WTC11 (cell line): ENCODE results near the gene PIK3C2G. TPM values are rescaled to one million over a fixed set of nuclear protein-coding genes. Genes with fewer than 3 reads are reported as not detected.

Experiments
- ATAC-seq: fragments of 200-7000 bp; cut with Tn5 transposase; 2 replicates; pipeline ENCODE4 v1.10.0; 2021; ENCODE audit warnings: mild to moderate bottlenecking, moderate library complexity
- CTCF ChIA-PET: fragments of 300-600 bp; sonication (Branson Sonifier 250); formaldehyde crosslinking; loops from one replicate; lab custom pipeline; 2021; ENCODE audit warnings: antibody characterized with exemption; lab: Charles Lee
- POLR2A ChIA-PET: fragments of 350-600 bp; sonication (Branson Sonifier 250); formaldehyde crosslinking; loops from one replicate; lab custom pipeline; 2021; ENCODE audit warnings: antibody characterized with exemption; lab: Charles Lee
- DNase-seq: peaks from one replicate; pipeline ENCODE4 v3.0.0; 2021; ENCODE audit warnings: low spot score
- H3K27ac Mint-ChIP-seq: 2 replicates; pipeline ENCODE4 v1.8.0; 2021; ENCODE audit warnings: mixed read lengths
- H3K27me3 Mint-ChIP-seq: 2 replicates; pipeline ENCODE4 v1.8.0; 2021; ENCODE audit warnings: low read depth, mild to moderate bottlenecking, moderate library complexity, mixed read lengths
- H3K36me3 Mint-ChIP-seq: 2 replicates; pipeline ENCODE4 v1.8.0; 2021; ENCODE audit warnings: mixed read lengths
- H3K4me1 Mint-ChIP-seq: 2 replicates; pipeline ENCODE4 v1.8.0; 2022; ENCODE audit warnings: mixed read lengths
- H3K4me3 Mint-ChIP-seq: 2 replicates; pipeline ENCODE4 v1.8.0; 2021; ENCODE audit warnings: mild to moderate bottlenecking, moderate library complexity, mixed read lengths
- H3K9me3 Mint-ChIP-seq: 2 replicates; pipeline ENCODE4 v1.8.0; 2021; ENCODE audit warnings: mixed read lengths
- ATF3 ChIP-seq: sonication (generic); formaldehyde crosslinking; conservative IDR thresholded peaks from 2 replicates; pipeline ENCODE4 v1.8.1; 2022; ENCODE audit warnings: mild to moderate bottlenecking, missing genetic modification reagents
- CDX4 ChIP-seq: fragments of 250-450 bp; sonication (Bioruptor Pico); IDR thresholded peaks from 2 replicates; pipeline ENCODE4 v1.9.0; 2021; ENCODE audit warnings: moderate library complexity, mild to moderate bottlenecking, inconsistent platforms, borderline replicate concordance
- CREB1 ChIP-seq: sonication (generic); formaldehyde crosslinking; IDR thresholded peaks from 2 replicates; pipeline ENCODE4 v1.8.0; 2023; ENCODE audit warnings: mild to moderate bottlenecking, missing genetic modification reagents
- ERG ChIP-seq: fragments of 250-450 bp; sonication (Bioruptor Pico); IDR thresholded peaks from 2 replicates; pipeline ENCODE4 v1.8.0; 2021; ENCODE audit warnings: mild to moderate bottlenecking
- GRHL2 ChIP-seq: fragments of 250-450 bp; sonication (Bioruptor Pico); IDR thresholded peaks from 2 replicates; pipeline ENCODE4 v1.8.0; 2022; ENCODE audit warnings: mild to moderate bottlenecking, moderate library complexity; ENCODE audit not compliant: insufficient replicate concordance, severe bottlenecking
- GTF2I ChIP-seq: fragments of 250-450 bp; sonication (Bioruptor Pico); conservative IDR thresholded peaks from 2 replicates; pipeline ENCODE4 v1.4.0; 2021; ENCODE audit warnings: mild to moderate bottlenecking
- IRF2 ChIP-seq: sonication (generic); formaldehyde crosslinking; IDR thresholded peaks from 2 replicates; pipeline ENCODE4 v1.8.0; 2022; ENCODE audit warnings: low read depth, missing genetic modification reagents, borderline replicate concordance
- KAT7 ChIP-seq: sonication (generic); formaldehyde crosslinking; IDR thresholded peaks from 2 replicates; pipeline ENCODE4 v1.8.1; 2023; ENCODE audit warnings: missing genetic modification reagents, mild to moderate bottlenecking, borderline replicate concordance
- NFYB ChIP-seq: sonication (generic); formaldehyde crosslinking; conservative IDR thresholded peaks from 2 replicates; pipeline ENCODE4 v1.8.0; 2022; ENCODE audit warnings: low read depth, missing genetic modification reagents
- NR2C2 ChIP-seq: sonication (generic); formaldehyde crosslinking; IDR thresholded peaks from 2 replicates; pipeline ENCODE4 v1.8.0; 2022; ENCODE audit warnings: mild to moderate bottlenecking, missing genetic modification reagents
- OVOL2 ChIP-seq: fragments of 250-450 bp; sonication (Bioruptor Pico); IDR thresholded peaks from 2 replicates; pipeline ENCODE4 v1.9.0; 2021; ENCODE audit warnings: mild to moderate bottlenecking, borderline replicate concordance
- PRRX2 ChIP-seq: fragments of 250-450 bp; sonication (Bioruptor Pico); IDR thresholded peaks from 2 replicates; pipeline ENCODE4 v1.8.0; 2021; ENCODE audit warnings: mild to moderate bottlenecking
- SP1 ChIP-seq: sonication (generic); formaldehyde crosslinking; conservative IDR thresholded peaks from 2 replicates; pipeline ENCODE4 v1.8.1; 2022; ENCODE audit warnings: missing genetic modification reagents
- TEAD1 ChIP-seq: sonication (generic); formaldehyde crosslinking; IDR thresholded peaks from 2 replicates; pipeline ENCODE4 v1.8.0; 2022; ENCODE audit warnings: mild to moderate bottlenecking, missing genetic modification reagents
- TEAD4 ChIP-seq: sonication (generic); formaldehyde crosslinking; IDR thresholded peaks from 2 replicates; pipeline ENCODE4 v1.8.0; 2022; ENCODE audit warnings: mild to moderate bottlenecking, missing genetic modification reagents
- TP53 ChIP-seq: sonication (generic); formaldehyde crosslinking; IDR thresholded peaks from 2 replicates; pipeline ENCODE4 v1.8.1; 2023; ENCODE audit warnings: mild to moderate bottlenecking, missing genetic modification reagents
- ZNF219 ChIP-seq: sonication (generic); formaldehyde crosslinking; IDR thresholded peaks from 2 replicates; pipeline ENCODE4 v1.8.0; 2023; ENCODE audit warnings: missing genetic modification reagents, mild to moderate bottlenecking, borderline replicate concordance
- ZSCAN18 ChIP-seq: fragments of 250-450 bp; sonication (Bioruptor Pico); IDR thresholded peaks from 2 replicates; pipeline ENCODE4 v2.1.2; 2022; ENCODE audit warnings: mild to moderate bottlenecking, moderate library complexity
- total RNA-seq: library from RNA; stranded (reverse); gene quantifications from 3 replicates; pipeline ENCODE4 v1.2.3, GENCODE V29; 2021
- TF ChIP-seq, protein P1 (sequence below): sonication (generic); formaldehyde crosslinking; IDR thresholded peaks from 2 replicates; pipeline ENCODE4 v1.8.1; 2022; ENCODE audit warnings: missing genetic modification reagents, borderline replicate concordance
- TF ChIP-seq, protein P2 (sequence below): sonication (generic); formaldehyde crosslinking; IDR thresholded peaks from 2 replicates; pipeline ENCODE4 v1.8.1; 2022; ENCODE audit warnings: mild to moderate bottlenecking, missing genetic modification reagents, moderate library complexity, borderline replicate concordance
- TF ChIP-seq, protein P3 (sequence below): sonication (generic); formaldehyde crosslinking; IDR thresholded peaks from 2 replicates; pipeline ENCODE4 v1.8.0; 2022; ENCODE audit warnings: mild to moderate bottlenecking, missing genetic modification reagents
- TF ChIP-seq, protein P4 (sequence below): sonication (generic); formaldehyde crosslinking; IDR thresholded peaks from 2 replicates; pipeline ENCODE4 v1.8.1; 2022; ENCODE audit warnings: low read depth, missing genetic modification reagents, borderline replicate concordance
- TF ChIP-seq, protein P5 (sequence below): fragments of 200-600 bp; IDR thresholded peaks from 2 replicates; pipeline ENCODE4 v1.8.0; 2022; ENCODE audit warnings: antibody characterized with exemption

Gene PIK3C2G
- total RNA-seq, 1 experiment from 2014 or later, result not detected

- TF ChIP-seq, protein P1, sequence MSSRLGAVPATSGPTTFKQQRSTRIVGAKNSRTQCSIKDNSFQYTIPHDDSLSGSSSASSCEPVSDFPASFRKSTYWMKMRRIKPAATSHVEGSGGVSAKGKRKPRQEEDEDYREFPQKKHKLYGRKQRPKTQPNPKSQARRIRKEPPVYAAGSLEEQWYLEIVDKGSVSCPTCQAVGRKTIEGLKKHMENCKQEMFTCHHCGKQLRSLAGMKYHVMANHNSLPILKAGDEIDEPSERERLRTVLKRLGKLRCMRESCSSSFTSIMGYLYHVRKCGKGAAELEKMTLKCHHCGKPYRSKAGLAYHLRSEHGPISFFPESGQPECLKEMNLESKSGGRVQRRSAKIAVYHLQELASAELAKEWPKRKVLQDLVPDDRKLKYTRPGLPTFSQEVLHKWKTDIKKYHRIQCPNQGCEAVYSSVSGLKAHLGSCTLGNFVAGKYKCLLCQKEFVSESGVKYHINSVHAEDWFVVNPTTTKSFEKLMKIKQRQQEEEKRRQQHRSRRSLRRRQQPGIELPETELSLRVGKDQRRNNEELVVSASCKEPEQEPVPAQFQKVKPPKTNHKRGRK (CRISPR knock-in tag), result no peak
- no peak for TF ChIP-seq SP1
- TF ChIP-seq PRRX2, result no peak
- TF ChIP-seq TP53 (CRISPR knock-in tag), result no peak
- no peak for TF ChIP-seq ZSCAN18 (CRISPR knock-in tag)
Measured at GRCh38 chr12:18567787-18568186, 306.5 kb downstream of the PIK3C2G start (continued).

GRCh38 chr12:18570543-18570942 lies 309.2 kb downstream of the PIK3C2G start:
- TF ChIP-seq, protein P2, sequence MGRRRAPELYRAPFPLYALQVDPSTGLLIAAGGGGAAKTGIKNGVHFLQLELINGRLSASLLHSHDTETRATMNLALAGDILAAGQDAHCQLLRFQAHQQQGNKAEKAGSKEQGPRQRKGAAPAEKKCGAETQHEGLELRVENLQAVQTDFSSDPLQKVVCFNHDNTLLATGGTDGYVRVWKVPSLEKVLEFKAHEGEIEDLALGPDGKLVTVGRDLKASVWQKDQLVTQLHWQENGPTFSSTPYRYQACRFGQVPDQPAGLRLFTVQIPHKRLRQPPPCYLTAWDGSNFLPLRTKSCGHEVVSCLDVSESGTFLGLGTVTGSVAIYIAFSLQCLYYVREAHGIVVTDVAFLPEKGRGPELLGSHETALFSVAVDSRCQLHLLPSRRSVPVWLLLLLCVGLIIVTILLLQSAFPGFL (CRISPR knock-in tag), result no peak
- TF ChIP-seq NR2C2 (CRISPR knock-in tag), result no peak
- no peak for TF ChIP-seq IRF2 (CRISPR knock-in tag)
- no peak for TF ChIP-seq KAT7 (CRISPR knock-in tag)
- no peak for TF ChIP-seq CREB1 (CRISPR knock-in tag)
- TF ChIP-seq, protein P3, sequence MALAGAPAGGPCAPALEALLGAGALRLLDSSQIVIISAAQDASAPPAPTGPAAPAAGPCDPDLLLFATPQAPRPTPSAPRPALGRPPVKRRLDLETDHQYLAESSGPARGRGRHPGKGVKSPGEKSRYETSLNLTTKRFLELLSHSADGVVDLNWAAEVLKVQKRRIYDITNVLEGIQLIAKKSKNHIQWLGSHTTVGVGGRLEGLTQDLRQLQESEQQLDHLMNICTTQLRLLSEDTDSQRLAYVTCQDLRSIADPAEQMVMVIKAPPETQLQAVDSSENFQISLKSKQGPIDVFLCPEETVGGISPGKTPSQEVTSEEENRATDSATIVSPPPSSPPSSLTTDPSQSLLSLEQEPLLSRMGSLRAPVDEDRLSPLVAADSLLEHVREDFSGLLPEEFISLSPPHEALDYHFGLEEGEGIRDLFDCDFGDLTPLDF (CRISPR knock-in tag), result no peak
- TF ChIP-seq, protein P4, sequence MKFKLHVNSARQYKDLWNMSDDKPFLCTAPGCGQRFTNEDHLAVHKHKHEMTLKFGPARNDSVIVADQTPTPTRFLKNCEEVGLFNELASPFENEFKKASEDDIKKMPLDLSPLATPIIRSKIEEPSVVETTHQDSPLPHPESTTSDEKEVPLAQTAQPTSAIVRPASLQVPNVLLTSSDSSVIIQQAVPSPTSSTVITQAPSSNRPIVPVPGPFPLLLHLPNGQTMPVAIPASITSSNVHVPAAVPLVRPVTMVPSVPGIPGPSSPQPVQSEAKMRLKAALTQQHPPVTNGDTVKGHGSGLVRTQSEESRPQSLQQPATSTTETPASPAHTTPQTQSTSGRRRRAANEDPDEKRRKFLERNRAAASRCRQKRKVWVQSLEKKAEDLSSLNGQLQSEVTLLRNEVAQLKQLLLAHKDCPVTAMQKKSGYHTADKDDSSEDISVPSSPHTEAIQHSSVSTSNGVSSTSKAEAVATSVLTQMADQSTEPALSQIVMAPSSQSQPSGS (CRISPR knock-in tag), result no peak
- no peak for TF ChIP-seq TEAD1 (CRISPR knock-in tag)
- no peak for TF ChIP-seq OVOL2
- TF ChIP-seq GRHL2 (CRISPR knock-in tag), result no peak
- TF ChIP-seq ATF3 (CRISPR knock-in tag), result no peak
- TF ChIP-seq ERG (CRISPR knock-in tag), result no peak
- TF ChIP-seq CDX4 (CRISPR knock-in tag), result no peak
- TF ChIP-seq ZNF219 (CRISPR knock-in tag), result no peak
- TF ChIP-seq, protein P5, sequence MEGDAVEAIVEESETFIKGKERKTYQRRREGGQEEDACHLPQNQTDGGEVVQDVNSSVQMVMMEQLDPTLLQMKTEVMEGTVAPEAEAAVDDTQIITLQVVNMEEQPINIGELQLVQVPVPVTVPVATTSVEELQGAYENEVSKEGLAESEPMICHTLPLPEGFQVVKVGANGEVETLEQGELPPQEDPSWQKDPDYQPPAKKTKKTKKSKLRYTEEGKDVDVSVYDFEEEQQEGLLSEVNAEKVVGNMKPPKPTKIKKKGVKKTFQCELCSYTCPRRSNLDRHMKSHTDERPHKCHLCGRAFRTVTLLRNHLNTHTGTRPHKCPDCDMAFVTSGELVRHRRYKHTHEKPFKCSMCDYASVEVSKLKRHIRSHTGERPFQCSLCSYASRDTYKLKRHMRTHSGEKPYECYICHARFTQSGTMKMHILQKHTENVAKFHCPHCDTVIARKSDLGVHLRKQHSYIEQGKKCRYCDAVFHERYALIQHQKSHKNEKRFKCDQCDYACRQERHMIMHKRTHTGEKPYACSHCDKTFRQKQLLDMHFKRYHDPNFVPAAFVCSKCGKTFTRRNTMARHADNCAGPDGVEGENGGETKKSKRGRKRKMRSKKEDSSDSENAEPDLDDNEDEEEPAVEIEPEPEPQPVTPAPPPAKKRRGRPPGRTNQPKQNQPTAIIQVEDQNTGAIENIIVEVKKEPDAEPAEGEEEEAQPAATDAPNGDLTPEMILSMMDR, result no peak
- TF ChIP-seq TEAD4 (CRISPR knock-in tag), result no peak
- TF ChIP-seq GTF2I (CRISPR knock-in tag), result no peak
- no peak for TF ChIP-seq NFYB (CRISPR knock-in tag)
- no peak for ATAC-seq
- no peaks in the 10 kb centered on the region for H3K9me3 Mint-ChIP-seq
- H3K27ac Mint-ChIP-seq, result no peak overlapping the region
- ChIA-PET POLR2A (no interaction called here), CTCF (no interaction called here)
- H3K4me1 Mint-ChIP-seq, result no peaks in the 10 kb centered on the region
- H3K36me3 Mint-ChIP-seq, result no peaks in the 10 kb centered on the region
- no peaks in the 10 kb centered on the region for H3K27me3 Mint-ChIP-seq
- DNase-seq, result no peak
- no peak overlapping the region for H3K4me3 Mint-ChIP-seq
